HepG2 (cell line): ENCODE data around the gene WDR91. TPM values are rescaled to one million over a fixed set of nuclear protein-coding genes. Genes with fewer than 3 reads are reported as not detected.
A peak's percentile ranks its signal among the peaks of the same experiment; 100 is the strongest.

Source experiments
- ATAC-seq: fragments of 200-7000 bp; cut with Tn5 transposase; 3 replicates; pipeline ENCODE4 v1.9.1; 2020; ENCODE audit warnings: mild to moderate bottlenecking, moderate library complexity
- Bru-seq: library from RNA; stranded (reverse); fragments of 400-500 nt; gene quantifications from one replicate; lab custom pipeline; 2021; lab: Mats Ljungman, UMichigan
- BruChase-seq, 2 experiments: library from RNA; stranded (reverse); fragments of 400-500 nt; gene quantifications; one replicate each; lab custom pipeline; 2021; lab: Mats Ljungman, UMichigan
- BruUV-seq: library from RNA; stranded (reverse); fragments of 400-500 nt; replicated peaks from 2 replicates; lab custom pipeline; 2021; lab: Mats Ljungman, UMichigan
- CTCF ChIA-PET: fragments of 300-600 bp; formaldehyde crosslinking; extraction: SDS; loops from one replicate; lab custom pipeline; 2021; ENCODE audit warnings: low total read pairs, inconsistent platforms, low intra/inter-chr PET ratio; lab: Yijun Ruan, JAX
- POLR2A ChIA-PET: fragments of 350-600 bp; sonication (Branson Sonifier 250); formaldehyde crosslinking; loops from one replicate; lab custom pipeline; 2020; ENCODE audit warnings: antibody characterized with exemption, inconsistent platforms; lab: Yijun Ruan, JAX
- DNase-seq: peaks from one replicate; pipeline ENCODE4 v3.0.0-alpha.2; 2015; ENCODE audit warnings: low spot score
- FAIRE-seq: peaks from 3 replicates; lab custom pipeline; 2011; peaks lifted over from hg19 to GRCh38; lab: Jason Lieb, UNC
- H2AFZ ChIP-seq: one replicate; pipeline ENCODE4 v1.6.1; 2011; ENCODE audit warnings: low read length, inconsistent platforms
- H3K27ac ChIP-seq: fragments of 300-600 bp; 3 replicates; pipeline ENCODE4 v1.8.0; 2011; ENCODE audit warnings: mixed run types, mild to moderate bottlenecking, mixed read lengths, low read length, inconsistent platforms; ENCODE audit not compliant: insufficient read depth; ENCODE audit errors: extremely low read length
- H3K27me3 ChIP-seq, 2 experiments: fragments of 200-600 bp in 1 of 2; 2 replicates in 1 of 2; 3 replicates in 1 of 2; pipeline versions ENCODE4 v1.6.0 to v1.8.0; 2011; ENCODE audit warnings: low read length in 2 of 2, mild to moderate bottlenecking in 2 of 2, moderate library complexity in 2 of 2, inconsistent platforms in 1 of 2; ENCODE audit not compliant: insufficient read depth in 2 of 2, control insufficient read depth in 1 of 2
- H3K36me3 ChIP-seq, 2 experiments: fragments of 200-600 bp in 1 of 2; replicated peaks in 1 of 2; 2 replicates in 1 of 2; 3 replicates in 1 of 2; pipeline versions ENCODE4 v1.5.1 to v1.8.0; 2011; ENCODE audit warnings: low read length in 2 of 2, inconsistent platforms in 1 of 2; ENCODE audit not compliant: insufficient read depth in 2 of 2, control insufficient read depth in 1 of 2
- H3K4me1 ChIP-seq: 2 replicates; pipeline ENCODE4 v1.5.1; 2012; ENCODE audit warnings: low read length, inconsistent platforms; ENCODE audit not compliant: insufficient read depth
- H3K4me2 ChIP-seq: 2 replicates; pipeline ENCODE4 v1.6.0; 2011; ENCODE audit warnings: low read depth, low read length, inconsistent platforms
- H3K4me3 ChIP-seq, 3 experiments: fragments of 200-600 bp in 1 of 3; sonication (generic), shearing (Covaris generic) in 1 of 3; replicated peaks in 1 of 3; 2 replicates each; pipeline ENCODE4 v1.5.1; 2011 to 2016; ENCODE audit warnings: low read length in 3 of 3, inconsistent platforms in 2 of 3, low read depth in 2 of 3, mild to moderate bottlenecking in 2 of 3, control low read depth in 1 of 3, mixed read lengths in 1 of 3; ENCODE audit not compliant: insufficient read depth in 1 of 3
- H3K79me2 ChIP-seq: one replicate; pipeline ENCODE4 v1.6.1; 2011; ENCODE audit warnings: low read length, inconsistent platforms; ENCODE audit not compliant: insufficient read depth
- H3K9ac ChIP-seq: 2 replicates; pipeline ENCODE4 v1.6.0; 2011; ENCODE audit warnings: mild to moderate bottlenecking, low read depth, low read length, inconsistent platforms; ENCODE audit not compliant: insufficient read depth
- H3K9me3 ChIP-seq: 2 replicates; pipeline ENCODE4 v1.5.1; 2012; ENCODE audit warnings: mild to moderate bottlenecking, low read length
- H4K20me1 ChIP-seq: 2 replicates; pipeline ENCODE4 v1.6.0; 2011; ENCODE audit warnings: inconsistent platforms, mild to moderate bottlenecking, low read length, moderate library complexity; ENCODE audit not compliant: insufficient read depth
- BRCA1 ChIP-seq: sonication (generic); formaldehyde crosslinking; IDR thresholded peaks from 2 replicates; pipeline ENCODE4 v1.4.0; 2020; ENCODE audit warnings: missing genetic modification reagents
- ELF4 ChIP-seq: sonication (generic); formaldehyde crosslinking; IDR thresholded peaks from 2 replicates; pipeline ENCODE4 v1.5.0; 2020; ENCODE audit warnings: missing genetic modification reagents, mild to moderate bottlenecking, moderate library complexity, borderline replicate concordance
- GRHL1 ChIP-seq: sonication (generic); formaldehyde crosslinking; conservative IDR thresholded peaks from 2 replicates; pipeline ENCODE4 v1.8.0; 2022; ENCODE audit warnings: missing genetic modification reagents
- MIER2 ChIP-seq: IDR thresholded peaks from 2 replicates; pipeline ENCODE4 v1.6.1; 2016; ENCODE audit warnings: missing biosample characterization, missing genetic modification reagents
- PAWR ChIP-seq: sonication (generic); formaldehyde crosslinking; IDR thresholded peaks from 2 replicates; pipeline ENCODE4 v1.4.0; 2020; ENCODE audit warnings: missing genetic modification reagents, mild to moderate bottlenecking, borderline replicate concordance
- SNAPC2 ChIP-seq: sonication (generic); formaldehyde crosslinking; IDR thresholded peaks from 2 replicates; pipeline ENCODE4 v1.8.1; 2022; ENCODE audit warnings: mild to moderate bottlenecking, missing genetic modification reagents
- SOX6 ChIP-seq, 2 experiments: fragments of 450-650 bp in 1 of 2; sonication (generic) in 1 of 2; formaldehyde crosslinking in 1 of 2; IDR thresholded peaks; 2 replicates each; pipeline versions ENCODE4 v1.4.0 to v1.6.1; 2017 to 2020; ENCODE audit warnings: antibody characterized with exemption in 1 of 2, mild to moderate bottlenecking in 1 of 2, missing genetic modification reagents in 1 of 2
- TFDP1 ChIP-seq: IDR thresholded peaks from 2 replicates; pipeline ENCODE4 v1.6.1; 2016; ENCODE audit warnings: missing compliant biosample characterization, missing genetic modification reagents, borderline replicate concordance
- ZNF296 ChIP-seq: sonication (generic); formaldehyde crosslinking; conservative IDR thresholded peaks from 2 replicates; pipeline ENCODE4 v1.5.0; 2020; ENCODE audit warnings: mild to moderate bottlenecking, missing genetic modification reagents
- ZNF30 ChIP-seq: sonication (generic); formaldehyde crosslinking; IDR thresholded peaks from 2 replicates; pipeline ENCODE4 v1.5.0; 2020; ENCODE audit warnings: mild to moderate bottlenecking, missing genetic modification reagents
- ZNF510 ChIP-seq: sonication (generic); formaldehyde crosslinking; IDR thresholded peaks from 2 replicates; pipeline ENCODE4 v1.4.0; 2020; ENCODE audit warnings: low read depth, mild to moderate bottlenecking, missing genetic modification reagents
- ZNF784 ChIP-seq: sonication (generic); formaldehyde crosslinking; IDR thresholded peaks from 2 replicates; pipeline ENCODE4 v1.5.1; 2020; ENCODE audit warnings: missing genetic modification reagents, mild to moderate bottlenecking, borderline replicate concordance
- ZNF879 ChIP-seq: sonication (generic); formaldehyde crosslinking; IDR thresholded peaks from 2 replicates; pipeline ENCODE4 v1.8.1; 2023; ENCODE audit warnings: missing genetic modification reagents
- WGBS: methylation state at CpG from one replicate; pipeline ENCODE4 v1.1.6; 2017; ENCODE audit warnings: low lambda C conversion rate; 5-methylcytosine and 5-hydroxymethylcytosine counted together
- in situ Hi-C: cut with HindIII; loops from 2 replicates; pipeline ENCODE4 v1.10.0; 2017; ENCODE audit warnings: low pct_unique_long_range_greater_than_20kb; ENCODE audit not compliant: extremely low pct_ligation_motif_present
- intact Hi-C: fragments of 100-400 bp; cut with micrococcal nuclease; formaldehyde crosslinking; loops from one replicate; pipeline ENCODE4 v1.10.0; 2022; ENCODE audit not compliant: unreplicated experiment
- long read RNA-seq, 2 experiments: library from RNA in 1 of 2; library from polyadenylated mRNA in 1 of 2; stranded (forward) in 1 of 2; unstranded in 1 of 2; transcript quantifications; one replicate each; pipeline ENCODE4 v2.0.0, GENCODE V29; 2019 to 2022
- polyA minus RNA-seq, 3 experiments: library from RNA; depleted of rRNA, polyadenylated mRNA; stranded (reverse); fragments of >200 nt; gene quantifications; 2 replicates each; pipeline ENCODE4 v1.2.3, GENCODE V29; 2011; ENCODE audit warnings: low replicate concordance in 1 of 3
- polyA plus RNA-seq, 8 experiments: library from polyadenylated mRNA; depleted of rRNA in 3 of 8; stranded (reverse) in 7 of 8; unstranded in 1 of 8; fragments of >200 nt; fragmentation: Illumina TruSeq in 4 of 8; extraction: Trizol in 4 of 8; gene quantifications; 2 replicates each; pipeline versions ENCODE4 v1.2.1 to v1.2.3, GENCODE V29; 2011 to 2016; ENCODE audit warnings: low read depth in 4 of 8, missing spikeins in 1 of 8, mixed read lengths in 1 of 8; ENCODE audit not compliant: insufficient read depth in 1 of 8
- total RNA-seq, 5 experiments: library from RNA; depleted of rRNA; stranded (reverse); fragments of >200 nt; fragmentation: Illumina TruSeq; extraction: Trizol; gene quantifications; 2 replicates each; pipeline ENCODE4 v1.2.3, GENCODE V29; 2016; ENCODE audit warnings: low read depth in 1 of 5

WDR91 gene
- total RNA-seq (2016; rRNA removed; fragmentation: Illumina TruSeq; extraction: Trizol) (10.0 and 12.1 TPM in 2 replicates), polyA plus RNA-seq (2011; rRNA removed) (11.6 and 13.7 TPM in 2 replicates), polyA minus RNA-seq (2011; rRNA and poly(A)+ RNA removed; ENCODE audit: low replicate concordance) (8.2 and 19.7 TPM in 2 replicates), Bru-seq, nascent RNA (percentile 61 among the genes with signal in this experiment), BruChase-seq, experiment 1, labeled RNA remaining after a 6-hour chase (percentile 64 among the genes with signal in this experiment), BruChase-seq, experiment 2, labeled RNA remaining after a 2-hour chase (percentile 61 among the genes with signal in this experiment)
- total RNA-seq (2016; cell fraction: cytosol; rRNA removed; fragmentation: Illumina TruSeq; extraction: Trizol; ENCODE audit: low read depth), result 1.1 and 1.8 TPM in 2 replicates
- total RNA-seq (2016; cell fraction: insoluble cytoplasmic fraction; rRNA removed; fragmentation: Illumina TruSeq; extraction: Trizol), result 9.2 and 12.1 TPM in 2 replicates
- total RNA-seq (2016; cell fraction: membrane; rRNA removed; fragmentation: Illumina TruSeq; extraction: Trizol), result 1.5 and 2.3 TPM in 2 replicates
- total RNA-seq (2016; cell fraction: nucleus; rRNA removed; fragmentation: Illumina TruSeq; extraction: Trizol), result 11.3 and 14.5 TPM in 2 replicates
- polyA plus RNA-seq (2011; cell fraction: cytosol; rRNA removed), result 7.2 and 8.6 TPM in 2 replicates
- 43.9 and 51.3 TPM in 2 replicates for polyA plus RNA-seq (2011; cell fraction: nucleus; rRNA removed)
- 5.7 and 6.1 TPM in 2 replicates for polyA plus RNA-seq (2012)
- 0.26 and 0.31 TPM in 2 replicates for polyA plus RNA-seq (2016; cell fraction: cytosol; fragmentation: Illumina TruSeq; extraction: Trizol; ENCODE audit: low read depth)
- polyA plus RNA-seq (2016; cell fraction: insoluble cytoplasmic fraction; fragmentation: Illumina TruSeq; extraction: Trizol; ENCODE audit: low read depth), result 10.7 and 11.4 TPM in 2 replicates
- 0.56 and 0.65 TPM in 2 replicates for polyA plus RNA-seq (2016; cell fraction: membrane; fragmentation: Illumina TruSeq; extraction: Trizol; ENCODE audit: low read depth)
- polyA plus RNA-seq (2016; cell fraction: nucleus; fragmentation: Illumina TruSeq; extraction: Trizol; ENCODE audit: insufficient read depth, low read depth), result 21.1 and 22.2 TPM in 2 replicates
- 5.3 and 8.8 TPM in 2 replicates for polyA minus RNA-seq (2011; cell fraction: cytosol; rRNA and poly(A)+ RNA removed)
- polyA minus RNA-seq (2011; cell fraction: nucleus; rRNA and poly(A)+ RNA removed), result 12.6 and 17.4 TPM in 2 replicates
- long read RNA-seq, experiment 1, full-length matches to known transcripts, result 5 of 10 reads
- long read RNA-seq, experiment 1, partial matches to known transcripts, result 3 of 10 reads
- long read RNA-seq, experiment 1, other reads (novel, unspliced or antisense), result 2 of 10 reads
- long read RNA-seq, experiment 2, full-length matches to known transcripts, result 2 of 6 reads
- long read RNA-seq, experiment 2, partial matches to known transcripts, result 0 of 6 reads
- long read RNA-seq, experiment 2, other reads (novel, unspliced or antisense), result 4 of 6 reads

- no TSS peak for BruUV-seq
- H3K4me1 ChIP-seq, result peaks cover 66% of the 10 kb centered on the region
- H3K9ac ChIP-seq, result peak within 1 kb of the TSS; percentile 83
- in situ Hi-C loops, result loop anchor here (5.0 kb wide), 1 partner anchor 34 kb away; no protein-coding TSS in a partner anchor
- POLR2A ChIA-PET, result interaction anchor here (1.0 to 2.1 kb wide), 6 partner anchors 29 to 47 kb away, joined by 3 to 12 read pairs (median 3); partner anchors contain the start of gene CYREN
- H3K27ac ChIP-seq, result peak within 1 kb of the TSS; percentile 54
- H3K9me3 ChIP-seq, result no peaks in the 10 kb centered on the region
- no peaks in the 10 kb centered on the region; a peak in 1 of 5 replicates for H3K27me3 ChIP-seq
- H2AFZ ChIP-seq, result peak within 1 kb of the TSS; percentile 70
- intact Hi-C loops, result loop anchor here (2.0 to 5.0 kb wide), 2 partner anchors 39 to 41 kb away; no protein-coding TSS in a partner anchor
- peak within 1 kb of the TSS; percentile 86 to 98 (median 96) for H3K4me3 ChIP-seq
- peak within 1 kb of the TSS; percentile 96 for H3K4me2 ChIP-seq
- DNase-seq (peak; percentile 85), FAIRE-seq (no peak), ATAC-seq (peak; percentile 90)
- no peaks in the 10 kb centered on the region for H4K20me1 ChIP-seq
- 0% methylated on average over 3 of the region's 82 CpGs for WGBS
- H3K36me3 ChIP-seq, result no peaks in the 10 kb centered on the region
- CTCF ChIA-PET, result no interaction called here
- H3K79me2 ChIP-seq, result peaks cover 9% of the 10 kb centered on the region
- 0 out of 2 replicates have a peak, but pooled peaks have one; percentile 34 for TF ChIP-seq ZNF784
- TF ChIP-seq ELF4 (CRISPR knock-in tag), result no peak
- TF ChIP-seq TFDP1 (CRISPR knock-in tag), result no peak
- TF ChIP-seq ZNF30 (CRISPR knock-in tag), result no peak
- no peak for TF ChIP-seq ZNF879 (CRISPR knock-in tag)
- TF ChIP-seq ZNF510 (CRISPR knock-in tag), result no peak
- TF ChIP-seq GRHL1 (CRISPR knock-in tag), result no peak
- no peak for TF ChIP-seq BRCA1 (CRISPR knock-in tag)
- TF ChIP-seq SOX6 (IDR thresholded peaks at IDR 0.05), result no peak
- TF ChIP-seq SOX6 (CRISPR knock-in tag; IDR thresholded peaks at IDR 0.05), result peak; percentile 19; the same call in 1 of the 2 replicates
- TF ChIP-seq ZNF296, result no peak
- TF ChIP-seq PAWR (CRISPR knock-in tag), result no peak
- TF ChIP-seq SNAPC2 (CRISPR knock-in tag), result 0 out of 2 replicates have a peak, but pooled peaks have one; percentile 25
- no peak for TF ChIP-seq MIER2 (CRISPR knock-in tag)
Observed at GRCh38 chr7:135211179-135211945, at the start of gene WDR91. TSS of gene WDR91 (minus strand) at chr7:135211526. CDS start at chr7:135211502, 24 bp downstream.
